Measurements from ENCODE around the gene KRT14.
"Not testable (repeated sequence)": the region's sequence is repeated elsewhere in the genome, so short reads cannot be mapped to it uniquely, and the experiment has no call there.

The KRT14 gene

DNA sequence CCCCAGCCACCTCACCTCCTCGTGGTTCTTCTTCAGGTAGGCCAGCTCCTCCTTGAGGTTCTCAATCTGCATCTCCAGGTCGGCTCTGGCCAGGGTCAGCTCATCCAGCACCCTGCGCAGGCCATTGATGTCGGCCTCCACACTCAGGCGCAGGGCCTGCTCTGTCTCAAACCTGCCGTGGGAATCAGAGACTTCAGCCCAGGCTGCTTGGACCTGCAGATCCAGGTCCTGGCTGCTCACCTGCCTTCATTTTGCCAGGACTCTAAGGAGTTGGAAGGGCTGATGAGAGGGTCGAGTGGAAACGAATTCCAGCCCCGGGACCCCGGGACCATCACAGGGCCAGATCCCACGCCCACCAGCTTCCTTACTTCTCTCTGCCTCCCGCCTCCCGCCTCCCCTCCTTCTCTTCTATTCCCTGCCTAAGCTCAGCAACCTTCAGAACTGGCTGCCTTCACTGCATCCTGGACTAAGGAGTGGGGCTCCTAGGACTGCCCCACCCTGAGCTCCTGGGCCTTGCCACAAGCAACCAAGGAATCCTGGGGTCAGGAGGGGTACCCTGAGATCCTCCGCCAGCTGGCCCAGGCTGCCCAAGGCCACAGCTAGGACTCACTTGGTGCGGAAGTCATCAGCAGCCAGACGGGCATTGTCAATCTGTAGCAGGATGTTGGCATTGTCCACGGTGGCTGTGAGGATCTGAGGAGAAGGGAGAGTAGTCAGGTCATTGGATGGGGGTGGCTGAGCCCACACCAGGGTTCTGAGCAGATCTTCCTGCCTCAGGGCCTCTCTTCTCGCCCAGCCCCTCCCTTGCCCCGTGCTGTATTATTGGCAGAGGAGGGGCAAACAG, 35.9 kb upstream of the KRT14 start:
- not testable (repeated sequence) for DNase-seq

DNA sequence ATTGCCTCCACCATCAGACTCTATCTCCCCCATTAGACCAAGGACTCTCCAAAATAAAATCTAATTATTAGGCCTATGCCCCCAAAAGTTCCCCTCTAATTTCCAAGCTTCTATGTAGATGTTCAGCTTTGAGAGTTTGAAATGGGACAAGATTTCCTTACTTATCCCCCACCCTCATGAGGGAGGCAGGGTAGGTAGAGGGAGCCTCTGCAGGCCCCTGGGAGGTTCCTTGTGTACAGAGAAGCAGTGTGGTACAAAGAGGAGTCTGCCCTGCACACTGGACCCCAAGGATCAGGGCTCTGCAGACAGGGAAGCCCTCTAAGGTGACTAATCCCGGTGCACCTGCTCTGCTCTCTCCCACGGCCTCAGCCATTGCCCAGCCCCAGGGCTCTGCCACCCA, 35.2 kb upstream of the KRT14 start:
- DNase-seq, result no peak

DNA sequence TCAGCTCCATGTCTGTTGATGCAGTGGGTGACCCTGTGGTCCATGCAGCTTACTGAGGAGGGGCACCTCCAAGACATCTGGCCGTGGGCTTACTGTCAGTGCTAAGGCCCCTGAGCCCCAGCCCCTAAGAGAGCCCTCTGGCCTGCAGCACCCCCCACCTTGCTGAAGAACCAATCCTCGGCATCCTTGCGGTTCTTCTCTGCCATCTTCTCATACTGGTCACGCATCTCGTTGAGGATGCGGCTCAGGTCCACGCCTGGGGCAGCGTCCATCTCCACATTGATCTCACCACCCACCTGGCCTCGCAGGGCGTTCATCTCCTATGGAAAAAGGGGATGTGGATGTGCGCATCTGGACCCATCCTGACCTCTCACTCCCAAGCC, 34.7 kb upstream of the KRT14 start:
- not testable (repeated sequence) for DNase-seq

DNA sequence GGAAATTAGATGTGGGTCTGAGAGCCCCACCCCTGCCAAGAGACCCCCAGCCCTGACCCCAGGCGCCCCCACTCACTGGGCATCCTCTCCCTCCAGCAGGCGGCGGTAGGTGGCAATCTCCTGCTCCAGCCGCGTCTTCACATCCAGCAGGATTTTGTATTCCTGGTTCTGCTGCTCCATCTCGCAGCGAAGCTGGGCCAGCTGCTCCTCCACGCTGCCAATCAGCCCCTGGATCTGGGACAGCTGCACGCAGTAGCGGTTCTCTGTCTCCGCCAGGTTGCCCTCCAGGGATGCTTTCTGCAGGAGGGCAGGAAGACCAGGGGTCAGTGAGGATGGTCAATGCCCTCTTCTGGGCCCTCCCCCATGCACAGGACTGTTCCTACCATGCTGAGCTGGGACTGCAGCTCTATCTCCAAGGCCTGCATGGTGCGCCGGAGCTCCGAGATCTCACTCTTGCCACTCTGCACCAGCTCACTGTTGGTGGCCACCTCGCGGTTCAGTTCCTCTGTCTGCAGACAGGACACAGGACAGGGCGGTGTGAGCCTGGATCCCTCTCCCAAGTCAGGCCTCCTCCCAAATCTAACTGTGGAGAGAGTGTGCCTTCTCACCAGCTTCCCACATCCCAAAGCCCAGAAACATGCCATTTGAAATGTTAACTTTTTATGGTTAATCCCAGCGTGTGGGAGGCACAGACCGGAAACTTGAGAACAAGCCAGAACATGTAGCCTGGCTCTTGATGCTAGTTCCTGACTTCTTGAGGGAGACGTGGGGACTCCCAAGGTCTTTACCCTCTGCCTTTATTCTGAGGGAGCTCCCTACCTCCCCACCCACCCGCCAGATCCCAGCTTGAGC, 34.1 kb upstream of the KRT14 start:
- no peak for DNase-seq

GRCh38 chr17:41619927-41620582, 33.4 kb upstream of the KRT14 start:
- DNase-seq, result not testable (repeated sequence)

GRCh38 chr17:41619036-41619926, 32.6 kb upstream of the KRT14 start:
- no peak for DNase-seq

DNA sequence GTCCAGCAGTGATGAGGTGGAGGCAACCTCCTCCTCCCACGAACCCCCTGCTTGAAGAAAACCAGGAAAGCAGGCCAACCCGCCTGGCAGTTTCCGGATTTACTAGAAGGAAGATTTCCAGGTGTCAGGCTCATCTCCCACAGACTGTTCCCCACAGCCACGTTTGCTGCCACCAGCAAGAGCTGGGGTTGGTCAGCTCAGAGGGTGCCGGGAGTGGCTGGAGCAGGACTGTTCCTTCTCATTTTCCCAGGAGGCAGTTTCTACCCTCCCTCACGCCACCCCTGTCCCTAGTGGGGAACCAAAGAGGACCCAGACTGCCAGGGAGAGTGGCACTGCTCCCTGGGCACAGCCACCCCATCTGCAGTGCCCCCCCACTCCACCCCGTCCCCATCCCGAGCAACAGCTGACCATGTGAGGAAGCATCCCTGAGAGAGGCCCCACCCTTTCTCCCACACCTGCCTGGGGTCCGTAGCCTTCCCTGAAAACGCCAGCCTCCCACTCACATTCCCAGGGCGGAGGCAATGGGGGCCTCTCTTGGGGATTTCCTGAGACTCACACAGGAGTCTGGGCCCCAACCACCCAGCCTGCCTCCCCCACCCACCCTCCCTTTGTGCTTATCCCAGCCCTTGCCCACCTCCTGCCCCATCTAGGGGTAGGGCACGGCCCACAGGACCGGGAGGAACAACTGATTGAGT, 31.8 kb upstream of the KRT14 start:
- DNase-seq, result no peak

- no peak for DNase-seq
Observed at GRCh38 chr17:41617698-41618097, 31.0 kb upstream of the KRT14 start.

GRCh38 chr17:41617136-41617535, 30.4 kb upstream of the KRT14 start:
- no peak for DNase-seq

GRCh38 chr17:41616486-41616885, 29.8 kb upstream of the KRT14 start:
- DNase-seq, result not testable (repeated sequence)

DNA sequence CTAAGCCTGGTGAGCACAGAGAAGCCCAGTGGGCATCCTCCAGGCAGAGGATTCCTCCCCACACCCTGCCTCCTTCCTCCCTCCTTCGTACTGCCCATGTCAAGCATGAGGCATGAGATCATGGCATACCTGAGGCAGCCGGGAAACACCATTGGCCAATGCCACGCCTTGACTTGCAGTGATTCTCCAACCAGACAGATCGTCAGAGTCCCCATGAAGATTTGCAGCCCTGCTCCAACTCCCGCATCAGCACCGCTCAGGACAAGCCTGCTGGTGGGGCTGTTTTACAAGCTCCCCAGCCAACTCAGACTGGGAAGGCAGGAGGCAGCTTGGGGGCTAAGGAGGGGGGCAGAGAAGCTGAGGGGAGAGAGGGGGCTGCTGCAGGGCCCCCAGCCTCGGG, 28.8 kb upstream of the KRT14 start:
- no peak for DNase-seq

GRCh38 chr17:41614767-41615166, 28.1 kb upstream of the KRT14 start:
- not testable (repeated sequence) for DNase-seq

DNA sequence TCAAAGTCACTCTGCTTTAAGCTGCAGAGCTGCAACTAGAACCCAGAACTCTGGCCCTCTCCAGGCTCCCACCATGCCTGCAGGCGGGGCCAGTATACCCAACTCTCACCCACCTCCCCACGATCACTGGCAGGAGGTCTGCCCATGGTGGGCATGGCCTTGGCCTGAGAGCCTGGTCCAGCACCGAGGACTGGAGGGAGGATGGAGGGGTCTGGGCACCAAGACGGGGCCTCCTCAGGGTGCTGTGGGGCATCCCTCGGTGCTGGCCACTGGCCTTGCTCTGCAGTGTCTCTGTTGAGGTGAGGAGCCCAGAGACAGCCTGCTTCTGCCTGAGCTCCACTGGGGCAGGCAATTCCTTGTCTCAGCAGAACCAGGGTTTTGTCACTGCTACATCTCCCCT, 27.4 kb upstream of the KRT14 start:
- no peak for DNase-seq

DNA sequence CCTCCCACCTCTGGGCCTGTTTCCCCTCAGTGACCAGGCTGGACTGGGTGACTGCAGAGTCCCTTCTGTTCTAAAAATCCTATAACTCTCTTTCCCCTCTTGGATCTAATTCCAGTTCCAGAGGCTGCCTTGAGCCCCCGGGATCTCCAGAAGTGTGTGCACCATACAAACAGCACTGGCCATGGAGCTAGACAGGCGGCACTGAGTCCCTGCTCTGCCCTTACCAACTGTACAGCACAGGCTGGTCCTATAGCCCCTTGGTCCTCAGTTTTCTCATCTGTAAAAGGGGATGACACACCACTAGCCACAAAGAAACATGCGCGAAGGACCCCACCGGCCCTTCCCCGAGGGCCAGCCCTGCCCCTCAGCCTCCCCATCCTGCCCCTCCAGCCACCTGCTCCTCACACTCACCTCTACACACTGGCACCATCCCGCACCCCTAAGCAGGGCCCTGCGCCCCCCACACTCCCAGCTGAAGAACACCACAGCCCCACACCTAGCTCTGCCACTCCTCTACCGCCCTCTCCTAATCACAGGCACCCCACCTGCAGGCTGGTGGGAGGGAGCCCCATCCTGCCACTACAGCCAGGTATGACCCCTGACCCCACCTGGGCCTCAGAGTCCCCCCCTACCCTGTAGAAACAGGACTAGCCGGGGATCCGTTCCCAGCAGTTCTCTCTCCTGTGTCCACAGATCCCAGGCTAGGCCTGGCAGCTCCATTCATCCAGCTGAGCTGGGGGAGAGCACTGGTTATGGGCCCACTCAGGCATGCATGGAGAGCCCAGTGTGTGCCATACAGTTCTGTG, 26.8 kb upstream of the KRT14 start:
- DNase-seq, result no peak

- not testable (repeated sequence) for DNase-seq
Observed at GRCh38 chr17:41612376-41613160, 25.9 kb upstream of the KRT14 start, which contains the start of gene KRT16. Gene KRT16, minus strand, starts transcription at chr17:41612767. Its CDS starts 79 bp downstream, at chr17:41612688.

GRCh38 chr17:41610965-41611640, 24.4 kb upstream of the KRT14 start:
- no peak for DNase-seq

- DNase-seq, result not testable (repeated sequence)
Observed at GRCh38 chr17:41610061-41610517, 23.4 kb upstream of the KRT14 start.

- not testable (repeated sequence) for DNase-seq
Observed at GRCh38 chr17:41606930-41607329, 20.2 kb upstream of the KRT14 start.

- no peak for DNase-seq
Observed at GRCh38 chr17:41602524-41602923, 15.8 kb upstream of the KRT14 start.
